IPS-18c (cell line): ENCODE results near the gene GPR35.

ENCODE experiments used
- H3K4me3 ChIP-seq: 2 replicates; pipeline ENCODE4 v1.7.0; 2013; ENCODE audit warnings: low read depth, mild to moderate bottlenecking, low read length, moderate library complexity; ENCODE audit not compliant: insufficient read depth
- H3K9me3 ChIP-seq: one replicate; pipeline ENCODE4 v1.6.1; 2013; ENCODE audit warnings: mild to moderate bottlenecking, low read length, moderate library complexity; ENCODE audit not compliant: control insufficient read depth, insufficient read depth

GPR35 gene

GRCh38 chr2:240597419-240598181 is 27.7 kb upstream of the GPR35 start:
- peaks cover 2% of the 10 kb centered on the region for H3K9me3 ChIP-seq
- no peak overlapping the region for H3K4me3 ChIP-seq

GRCh38 chr2:240598311-240598911 is 26.9 kb upstream of the GPR35 start:
- H3K9me3 ChIP-seq: no peaks in the 10 kb centered on the region
- no peak overlapping the region for H3K4me3 ChIP-seq

GRCh38 chr2:240599141-240599583 is 26.1 kb upstream of the GPR35 start:
- Histone ChIP-seq H3K9me3 (no peaks in the 10 kb centered on the region), H3K4me3 (no peak overlapping the region)

GRCh38 chr2:240600451-240600961 is 24.8 kb upstream of the GPR35 start:
- Histone ChIP-seq H3K9me3 (no peaks in the 10 kb centered on the region), H3K4me3 (no peak overlapping the region)

GRCh38 chr2:240601061-240601830 is 24.0 kb upstream of the GPR35 start:
- no peaks in the 10 kb centered on the region for H3K9me3 ChIP-seq
- no peak overlapping the region for H3K4me3 ChIP-seq

- Histone ChIP-seq H3K9me3 (no peaks in the 10 kb centered on the region), H3K4me3 (no peak overlapping the region)
Measured at GRCh38 chr2:240601831-240602160, 23.5 kb upstream of the GPR35 start.

- Histone ChIP-seq H3K9me3 (no peaks in the 10 kb centered on the region), H3K4me3 (no peak overlapping the region)
Measured at GRCh38 chr2:240602266-240603050, 22.8 kb upstream of the GPR35 start.

- Histone ChIP-seq H3K4me3 (no peak overlapping the region), H3K9me3 (no peaks in the 10 kb centered on the region)
Measured at GRCh38 chr2:240603081-240603835, 22.0 kb upstream of the GPR35 start.

GRCh38 chr2:240603846-240604245 is 21.4 kb upstream of the GPR35 start:
- Histone ChIP-seq H3K4me3 (no peak overlapping the region), H3K9me3 (no peaks in the 10 kb centered on the region)

GRCh38 chr2:240604291-240604938 is 20.9 kb upstream of the GPR35 start:
- Histone ChIP-seq H3K9me3 (no peaks in the 10 kb centered on the region), H3K4me3 (no peak overlapping the region)

GRCh38 chr2:240604939-240605716 is 20.2 kb upstream of the GPR35 start:
- Histone ChIP-seq H3K4me3 (no peak overlapping the region), H3K9me3 (no peaks in the 10 kb centered on the region)

- no peak overlapping the region for H3K4me3 ChIP-seq
Measured at GRCh38 chr2:240605867-240606743, 19.2 kb upstream of the GPR35 start.

GRCh38 chr2:240611601-240612210 is 13.6 kb upstream of the GPR35 start:
- H3K9me3 ChIP-seq: peaks cover 1% of the 10 kb centered on the region
- H3K4me3 ChIP-seq: no peak overlapping the region

More at GRCh38 chr2:240605867-240606743, 19.2 kb upstream of the GPR35 start:
- no peaks in the 10 kb centered on the region for H3K9me3 ChIP-seq

- H3K4me3 ChIP-seq: no peak overlapping the region; the same call in 1 of the 2 replicates
- H3K9me3 ChIP-seq: peaks cover 3% of the 10 kb centered on the region
Measured at GRCh38 chr2:240613781-240614180, 11.5 kb upstream of the GPR35 start.
